ENCODE results near the gene LDHAL6B.

The LDHAL6B gene

GRCh38 chr15:59199626-59200465 is 6.8 kb upstream of the LDHAL6B start:
- no peak for TF ChIP-seq CTCF (conservative IDR thresholded peaks at IDR 0.05; ENCODE audit: control insufficient read depth, insufficient read depth, low read depth, low read length)
- DNase-seq (ENCODE audit: low read depth): peak; percentile 88
- H3K4me3 ChIP-seq (ENCODE audit: control insufficient read depth, low read depth, low read length): no peak overlapping the region

GRCh38 chr15:59200560-59200959 is 6.1 kb upstream of the LDHAL6B start:
- peak; percentile 16 for DNase-seq (ENCODE audit: low read depth)
- no peak overlapping the region for H3K4me3 ChIP-seq (ENCODE audit: control insufficient read depth, low read depth, low read length)
- no peak for TF ChIP-seq CTCF (conservative IDR thresholded peaks at IDR 0.05; ENCODE audit: control insufficient read depth, insufficient read depth, low read depth, low read length)

- TF ChIP-seq CTCF (conservative IDR thresholded peaks at IDR 0.05; ENCODE audit: control insufficient read depth, insufficient read depth, low read depth, low read length): no peak
- no peak for DNase-seq (ENCODE audit: low read depth)
- no peak overlapping the region for H3K4me3 ChIP-seq (ENCODE audit: control insufficient read depth, low read depth, low read length)
Observed at GRCh38 chr15:59203008-59203407, 3.6 kb upstream of the LDHAL6B start.

- no peak for TF ChIP-seq CTCF (conservative IDR thresholded peaks at IDR 0.05; ENCODE audit: control insufficient read depth, insufficient read depth, low read depth, low read length)
- no peak for DNase-seq (ENCODE audit: low read depth)
- no peak overlapping the region for H3K4me3 ChIP-seq (ENCODE audit: control insufficient read depth, low read depth, low read length)
Observed at GRCh38 chr15:59203657-59204056, 3.0 kb upstream of the LDHAL6B start.

GRCh38 chr15:59205839-59206622 is 612 bp upstream of the LDHAL6B start:
- no peak for DNase-seq (ENCODE audit: low read depth)
- no peak overlapping the region for H3K4me3 ChIP-seq (ENCODE audit: control insufficient read depth, low read depth, low read length)
- no peak for TF ChIP-seq CTCF (conservative IDR thresholded peaks at IDR 0.05; ENCODE audit: control insufficient read depth, insufficient read depth, low read depth, low read length)

- no peak for TF ChIP-seq CTCF (conservative IDR thresholded peaks at IDR 0.05; ENCODE audit: control insufficient read depth, insufficient read depth, low read depth, low read length)
- DNase-seq (ENCODE audit: low read depth): no peak
- H3K4me3 ChIP-seq (ENCODE audit: control insufficient read depth, low read depth, low read length): no peak overlapping the region
Observed at GRCh38 chr15:59208613-59209249, 2.1 kb downstream of the LDHAL6B start.

Data from fibroblast of mammary gland (primary cell).